Measurements from ENCODE around the gene UBE2D3. TPM values are rescaled to one million over a fixed set of nuclear protein-coding genes. Genes with fewer than 3 reads are reported as not detected.

UBE2D3 gene
- total and polyA plus RNA-seq, 2 of the 4 experiments (the other 2 are of a cell fraction): 233 to 387 TPM

- Histone ChIP-seq H2AK9ac (replicated peaks; ENCODE audit: low read depth, low read length, poor library complexity) (no peak overlapping the region), H3K18ac (ENCODE audit: low read depth, low read length) (no peak overlapping the region), H3K9me3 (ENCODE audit: control insufficient read depth, insufficient read depth, low read length) (no peaks in the 10 kb centered on the region), H3K4me2 (ENCODE audit: low read depth, low read length) (no peak overlapping the region), H3K4me3 (ENCODE audit: insufficient read depth, low read depth, low read length) (no peak overlapping the region), H3K9ac (ENCODE audit: low read depth, low read length) (no peak overlapping the region), H3K27ac (ENCODE audit: insufficient read depth, low read length) (no peak overlapping the region), H4K8ac (ENCODE audit: low read depth in 2 of 2, low read length in 2 of 2) (no peak overlapping the region), H2AFZ (replicated peaks; ENCODE audit: low read length, poor library complexity) (no peak overlapping the region), H4K91ac (ENCODE audit: insufficient read depth, low read depth, low read length) (no peak overlapping the region), H2BK15ac (ENCODE audit: low read depth, low read length) (no peak overlapping the region), H2BK20ac (ENCODE audit: low read depth, low read length) (no peak overlapping the region), H4K5ac (ENCODE audit: low read depth, low read length) (no peak overlapping the region), H3K4me1 (ENCODE audit: control insufficient read depth, insufficient read depth, low read length) (peaks cover 7% of the 10 kb centered on the region), H2BK120ac (ENCODE audit: low read depth, low read length) (no peak overlapping the region), H2BK5ac (ENCODE audit: low read depth, low read length, poor library complexity, severe bottlenecking) (no peak overlapping the region), H3K56ac (ENCODE audit: extremely low read depth, insufficient read depth, low read length) (no peak overlapping the region), H3K23ac (ENCODE audit: low read depth, low read length) (no peak overlapping the region), H3K14ac (replicated peaks; ENCODE audit: low read depth, low read length) (no peak overlapping the region), H4K20me1 (ENCODE audit: insufficient read depth, low read length) (peaks cover 4% of the 10 kb centered on the region; the same call in 1 of the 2 replicates), H3K27me3 (ENCODE audit: control insufficient read depth, insufficient read depth, low read length) (no peaks in the 10 kb centered on the region), H3K36me3 (ENCODE audit: control insufficient read depth, insufficient read depth, low read length) (no peaks in the 10 kb centered on the region), H2AK5ac (ENCODE audit: low read depth, low read length) (no peak overlapping the region), H3K79me1 (ENCODE audit: low read depth in 1 of 2, low read length in 2 of 2) (peaks cover 16 to 46% of the 10 kb centered on the region in 2 experiments; a peak in 3 of 4 replicates), H3K4ac (ENCODE audit: low read depth, low read length) (no peak overlapping the region), H3K9me1 (ENCODE audit: insufficient read depth, low read length) (peaks cover 10% of the 10 kb centered on the region; the same call in 1 of the 2 replicates)
- dilution Hi-C loops (cut with HindIII; ENCODE audit: low sequenced_read_pairs, unreplicated experiment) (no loop called here), in situ Hi-C loops (cut with MboI; ENCODE audit: low sequenced_read_pairs) (no loop called here), intact Hi-C loops (cut with micrococcal nuclease) (no loop called here)
- POLR2A ChIA-PET (ENCODE audit: unreplicated experiment): no interaction called here
- no peak for TF ChIP-seq FOS (IDR thresholded peaks at IDR 0.05; ENCODE audit: low read depth, low read length)
- TF ChIP-seq ELK1 (IDR thresholded peaks at IDR 0.05; ENCODE audit: borderline replicate concordance, low read depth, low read length): no peak
- no peak for TF ChIP-seq RAD21 (IDR thresholded peaks at IDR 0.05; ENCODE audit: low read length)
- TF ChIP-seq MAFK (IDR thresholded peaks at IDR 0.05; ENCODE audit: low read depth, low read length): no peak
- no peak for TF ChIP-seq NFE2L2 (IDR thresholded peaks at IDR 0.05; ENCODE audit: low read depth, low read length)
- no peak for TF ChIP-seq USF2 (IDR thresholded peaks at IDR 0.05; ENCODE audit: low read depth, low read length)
- TF ChIP-seq CTCF (conservative IDR thresholded peaks at IDR 0.05; ENCODE audit: low read depth, low read length): no peak
- no peak for TF ChIP-seq SMC3 (IDR thresholded peaks at IDR 0.05; ENCODE audit: low read depth, low read length)
- TF ChIP-seq RFX5 (IDR thresholded peaks at IDR 0.05; ENCODE audit: low read depth, low read length): no peak
- no peak for TF ChIP-seq MXI1 (IDR thresholded peaks at IDR 0.05; ENCODE audit: borderline replicate concordance, low read depth, low read length)
- TF ChIP-seq MAZ (IDR thresholded peaks at IDR 0.05; ENCODE audit: borderline replicate concordance, low read depth, low read length): no peak
- no peak for TF ChIP-seq POLR2A (IDR thresholded peaks at IDR 0.05; ENCODE audit: low read depth, low read length)
- TF ChIP-seq RCOR1 (IDR thresholded peaks at IDR 0.05; ENCODE audit: insufficient replicate concordance, low read length): no peak
- no peak for TF ChIP-seq CEBPB (IDR thresholded peaks at IDR 0.05; ENCODE audit: low read depth, low read length)
- WGBS, 2 experiments (ENCODE audit: extremely low coverage in 2 of 2, insufficient read length in 1 of 2): no CpG with 5 or more reads among the region's 11 CpGs
- ATAC-seq (ENCODE audit: low read depth) (no peak), DNase-seq (no peak)
- no TSS peak for BruUV-seq (replicated peaks)
- CTCF ChIA-PET: interaction anchor here (0.8 kb wide), 1 partner anchor 90 kb away, joined by 3 read pairs; no protein-coding TSS in a partner anchor
Measured at GRCh38 chr4:102758241-102759160, 68.8 kb downstream of the UBE2D3 start.

Data from IMR-90 (cell line).